Prostate gland (tissue), 2 donors: ENCODE data around the gene FCER1G. TPM values are rescaled to one million over a fixed set of nuclear protein-coding genes. Genes with fewer than 3 reads are reported as not detected.

ENCODE experiments used
- DNase-seq: peaks from one replicate; pipeline ENCODE4 v3.0.0-alpha.2; 2019; ENCODE audit warnings: low spot score
- H3K27ac ChIP-seq, 2 donors: fragments of 200-600 bp; sonication (generic); 2 replicates each; pipeline ENCODE4 v1.5.1; 2017 to 2019
- H3K27me3 ChIP-seq: fragments of 200-600 bp; sonication (generic); replicated peaks from 2 replicates; pipeline ENCODE4 v1.5.1; 2019; ENCODE audit not compliant: insufficient read depth
- H3K36me3 ChIP-seq, 2 donors: fragments of 200-600 bp; sonication (generic); 1 replicate in 1 of 2; 2 replicates in 1 of 2; pipeline versions ENCODE4 v1.5.1 to v1.8.1; 2017 to 2019
- H3K4me1 ChIP-seq: fragments of 200-600 bp; sonication (generic); replicated peaks from 2 replicates; pipeline ENCODE4 v1.5.1; 2019
- H3K4me3 ChIP-seq, 2 donors: fragments of 200-600 bp; sonication (generic); 2 replicates each; pipeline ENCODE4 v1.5.1; 2017 to 2019
- H3K9me3 ChIP-seq: fragments of 200-600 bp; sonication (generic); 2 replicates; pipeline ENCODE4 v1.5.1; 2017
- POLR2A ChIP-seq: fragments of 450-650 bp; IDR thresholded peaks from one replicate; pipeline ENCODE4 v1.6.1; 2016; ENCODE audit warnings: antibody characterized with exemption, mild to moderate bottlenecking
- POLR2AphosphoS5 ChIP-seq: sonication (generic); formaldehyde crosslinking; IDR thresholded peaks from one replicate; pipeline ENCODE4 v1.6.1; 2017; ENCODE audit warnings: antibody characterized with exemption
- WGBS: methylation state at CpG from one replicate; pipeline ENCODE4 v1.1.5; 2018; 5-methylcytosine and 5-hydroxymethylcytosine counted together
- intact Hi-C: fragments of 100-400 bp; cut with DNase I; formaldehyde crosslinking; loops from one replicate; pipeline ENCODE4 v1.14.2; 2022
- total RNA-seq, 2 donors: library from RNA; depleted of rRNA; stranded (reverse); fragments of >200 nt; gene quantifications; one replicate each; pipeline ENCODE4 v1.1.0, GENCODE V29; 2016
- TF ChIP-seq, protein P1 (sequence below), 4 experiments: fragments of 200-600 bp in 2 of 4; fragments of 450-650 bp in 2 of 4; sonication (generic) in 2 of 4; IDR thresholded peaks; 1 replicate in 3 of 4; 2 replicates in 1 of 4; pipeline ENCODE4 v1.5.1; 2016 to 2019; ENCODE audit warnings: antibody characterized with exemption in 4 of 4, mild to moderate bottlenecking in 2 of 4, moderate library complexity in 2 of 4

Gene FCER1G
- total RNA-seq, 2 donors from 2014 or later, result 3.6 to 22.4 TPM

DNA sequence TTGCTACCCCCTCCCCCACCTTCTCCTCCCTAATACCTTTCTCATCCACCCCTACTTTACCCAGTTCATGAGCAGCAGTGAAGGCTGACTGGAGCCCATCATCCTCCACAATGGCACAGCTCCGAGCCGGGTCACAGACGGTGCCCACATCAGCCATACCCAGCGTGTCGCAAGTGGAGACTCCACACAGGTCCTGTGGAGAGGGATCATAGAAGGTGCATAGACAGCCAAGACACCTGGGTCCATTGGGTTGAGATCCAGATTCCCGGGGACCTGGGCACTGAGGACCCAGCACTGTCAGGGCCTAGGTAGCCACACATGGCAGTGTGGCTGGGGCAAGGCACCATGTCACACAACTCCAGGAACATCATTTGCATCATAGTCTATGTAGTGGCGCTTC is 19.0 kb upstream of the FCER1G start:
- 98% methylated on average over 7 of the region's 7 CpGs for WGBS
- no peak for DNase-seq
- TF ChIP-seq POLR2A (no peak), POLR2AphosphoS5 (no peak)
- TF ChIP-seq, protein P1, sequence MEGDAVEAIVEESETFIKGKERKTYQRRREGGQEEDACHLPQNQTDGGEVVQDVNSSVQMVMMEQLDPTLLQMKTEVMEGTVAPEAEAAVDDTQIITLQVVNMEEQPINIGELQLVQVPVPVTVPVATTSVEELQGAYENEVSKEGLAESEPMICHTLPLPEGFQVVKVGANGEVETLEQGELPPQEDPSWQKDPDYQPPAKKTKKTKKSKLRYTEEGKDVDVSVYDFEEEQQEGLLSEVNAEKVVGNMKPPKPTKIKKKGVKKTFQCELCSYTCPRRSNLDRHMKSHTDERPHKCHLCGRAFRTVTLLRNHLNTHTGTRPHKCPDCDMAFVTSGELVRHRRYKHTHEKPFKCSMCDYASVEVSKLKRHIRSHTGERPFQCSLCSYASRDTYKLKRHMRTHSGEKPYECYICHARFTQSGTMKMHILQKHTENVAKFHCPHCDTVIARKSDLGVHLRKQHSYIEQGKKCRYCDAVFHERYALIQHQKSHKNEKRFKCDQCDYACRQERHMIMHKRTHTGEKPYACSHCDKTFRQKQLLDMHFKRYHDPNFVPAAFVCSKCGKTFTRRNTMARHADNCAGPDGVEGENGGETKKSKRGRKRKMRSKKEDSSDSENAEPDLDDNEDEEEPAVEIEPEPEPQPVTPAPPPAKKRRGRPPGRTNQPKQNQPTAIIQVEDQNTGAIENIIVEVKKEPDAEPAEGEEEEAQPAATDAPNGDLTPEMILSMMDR (IDR thresholded peaks at IDR 0.05), result no peak
- H3K9me3 ChIP-seq, result no peaks in the 10 kb centered on the region
- no peak overlapping the region for H3K4me3 ChIP-seq
- H3K27ac ChIP-seq, result no peak overlapping the region
- no peaks in the 10 kb centered on the region for H3K36me3 ChIP-seq
- H3K4me1 ChIP-seq, result no peaks in the 10 kb centered on the region
- no peaks in the 10 kb centered on the region for H3K27me3 ChIP-seq
- intact Hi-C loops, result no loop called here

DNA sequence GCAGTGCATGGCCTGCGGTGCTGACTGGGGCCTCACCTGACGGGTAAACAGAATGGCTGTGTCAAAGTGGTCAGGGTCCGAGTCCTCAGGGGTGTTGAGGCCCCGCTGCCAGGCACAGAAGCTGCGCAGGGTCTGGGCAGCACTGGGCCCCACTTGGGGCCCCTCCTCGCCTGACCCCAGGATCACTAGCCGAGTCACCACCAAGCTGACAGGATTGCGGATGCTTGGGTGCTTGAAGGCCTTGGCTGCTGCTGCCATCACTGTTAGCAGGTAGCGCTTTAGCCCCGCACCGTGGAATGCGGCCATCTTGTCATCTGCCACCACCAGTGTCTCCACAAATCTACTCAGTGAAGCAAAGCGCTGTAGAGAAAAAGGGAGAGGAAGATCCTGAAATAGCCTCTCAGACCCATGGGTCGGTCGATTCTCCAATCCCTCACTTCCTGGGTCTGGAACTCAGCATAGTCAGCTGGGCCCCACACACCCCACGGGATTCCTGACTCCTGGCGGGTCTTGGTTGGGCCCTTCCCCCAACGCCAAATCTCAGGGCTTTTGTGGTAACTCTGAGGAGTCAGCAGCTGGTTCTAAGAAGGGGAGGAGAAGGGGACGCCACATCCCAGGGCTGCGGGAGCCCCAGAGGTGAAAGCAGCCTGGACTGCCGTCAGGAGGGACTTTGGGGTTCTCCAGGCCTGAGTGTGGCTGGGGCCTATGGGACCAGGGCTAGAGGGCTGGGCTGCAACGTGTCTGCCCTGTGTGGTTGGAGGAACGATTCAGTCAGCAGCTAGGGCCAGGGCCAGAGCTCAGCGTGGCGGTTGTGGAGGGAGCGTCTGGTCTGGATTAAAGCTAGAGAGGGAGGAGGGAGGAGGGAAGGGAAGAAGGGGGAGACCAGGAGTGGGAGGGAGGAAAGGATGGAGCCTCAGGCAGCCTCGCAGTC is 18.3 kb upstream of the FCER1G start:
- DNase-seq, result no peak
- Histone ChIP-seq H3K4me1 (no peaks in the 10 kb centered on the region), H3K27me3 (no peaks in the 10 kb centered on the region), H3K4me3 (no peak overlapping the region), H3K9me3 (no peaks in the 10 kb centered on the region), H3K27ac (peak overlapping the region; percentile 45 to 59), H3K36me3 (no peaks in the 10 kb centered on the region)
- WGBS, result 74% methylated on average over 27 of the region's 27 CpGs
- TF ChIP-seq POLR2A (no peak), POLR2AphosphoS5 (no peak)
- TF ChIP-seq, protein P1 (IDR thresholded peaks at IDR 0.05), result no peak
- intact Hi-C loops, result no loop called here

DNA sequence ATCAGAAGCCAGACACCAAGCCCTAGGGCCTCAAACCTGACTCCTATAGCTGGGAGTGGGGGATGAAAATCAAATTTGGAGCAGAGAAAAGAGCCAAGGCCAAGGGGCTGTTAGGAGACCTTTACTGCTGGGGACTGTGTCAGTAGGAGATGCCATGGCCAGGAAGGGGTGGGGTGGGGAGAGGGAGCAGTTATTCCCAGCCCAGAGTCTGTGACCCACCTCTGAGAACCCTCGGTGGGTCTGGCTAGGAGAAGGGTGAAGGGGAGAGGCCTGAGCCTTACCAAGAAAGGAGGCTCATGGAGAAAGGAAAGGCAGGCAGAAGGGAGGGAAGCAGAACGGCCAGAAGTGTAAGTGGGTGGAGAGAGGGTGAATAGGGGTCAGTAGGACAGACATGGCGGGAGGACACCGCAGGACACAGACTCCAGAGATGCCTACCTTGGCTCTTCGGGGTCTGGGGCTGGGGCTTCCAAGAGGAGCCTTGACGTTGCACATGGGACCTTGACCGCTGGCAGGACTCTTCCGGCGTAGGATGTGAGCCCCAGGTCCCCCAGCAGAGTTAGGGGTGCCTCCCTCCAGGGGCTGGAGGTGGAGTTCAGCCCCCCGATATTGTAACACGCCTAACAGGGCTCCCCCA is 17.4 kb upstream of the FCER1G start:
- no peaks in the 10 kb centered on the region for H3K4me1 ChIP-seq
- H3K36me3 ChIP-seq, result no peaks in the 10 kb centered on the region
- no peak for DNase-seq
- peak overlapping the region; percentile 45 to 59 for H3K27ac ChIP-seq
- no peaks in the 10 kb centered on the region for H3K9me3 ChIP-seq
- 73% methylated on average over 11 of the region's 11 CpGs for WGBS
- H3K4me3 ChIP-seq, result peak overlapping the region in 1 of 2 donors; percentile 11
- H3K27me3 ChIP-seq, result no peaks in the 10 kb centered on the region
- TF ChIP-seq POLR2AphosphoS5 (no peak), POLR2A (no peak)
- TF ChIP-seq, protein P1 (IDR thresholded peaks at IDR 0.05), result no peak
- intact Hi-C loops, result no loop called here

DNA sequence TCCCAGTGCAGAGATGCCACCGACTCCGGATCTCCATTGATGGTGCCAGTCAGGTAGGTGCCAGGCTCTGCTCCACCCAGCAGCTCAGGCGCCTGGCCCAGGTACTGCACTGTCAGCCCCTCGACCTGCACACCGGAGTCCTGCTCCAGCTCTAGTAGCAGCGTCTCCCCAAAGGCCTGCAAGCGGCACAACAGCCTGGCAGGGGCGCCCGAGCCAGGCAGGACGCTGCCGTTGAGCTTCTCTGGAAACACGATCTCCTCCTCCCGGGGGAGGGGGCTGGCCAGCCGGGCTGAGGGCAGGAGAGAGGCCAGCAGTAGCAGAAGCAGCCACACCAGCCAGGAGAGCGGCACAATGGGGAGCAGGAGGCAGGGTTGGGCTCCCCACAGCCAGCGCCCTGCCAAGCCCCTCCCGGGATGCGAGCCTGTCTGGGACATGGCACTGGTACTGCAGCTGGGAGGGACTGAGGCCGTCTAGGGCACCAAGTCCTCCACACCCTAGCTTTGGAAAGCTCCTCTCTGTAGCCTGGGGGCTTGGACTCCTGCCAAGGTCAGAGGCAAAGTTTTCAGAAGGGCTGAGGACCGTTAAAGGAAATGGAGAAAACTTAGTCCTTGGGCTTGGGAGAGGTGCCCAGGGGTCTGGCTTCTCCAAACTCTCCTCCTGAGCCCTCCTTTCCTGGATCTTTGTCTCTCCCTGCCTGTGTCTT is 16.8 kb upstream of the FCER1G start:
- Histone ChIP-seq H3K27me3 (no peaks in the 10 kb centered on the region), H3K4me1 (no peaks in the 10 kb centered on the region), H3K4me3 (peak overlapping the region in 1 of 2 donors; percentile 11), H3K36me3 (no peaks in the 10 kb centered on the region), H3K27ac (peak overlapping the region; percentile 33 to 59), H3K9me3 (no peaks in the 10 kb centered on the region)
- TF ChIP-seq, protein P1 (IDR thresholded peaks at IDR 0.05), result no peak
- no peak for TF ChIP-seq POLR2A
- TF ChIP-seq POLR2AphosphoS5, result no peak
- 26% methylated on average over 20 of the region's 20 CpGs for WGBS
- no peak for DNase-seq
- intact Hi-C loops, result no loop called here
